K562 (cell line): Measurements from ENCODE around the gene MAP1LC3B2. TPM values are rescaled to one million over a fixed set of nuclear protein-coding genes. Genes with fewer than 3 reads are reported as not detected.

ENCODE experiments used
- CBFB ChIP-seq: sonication (generic); formaldehyde crosslinking; IDR thresholded peaks from 2 replicates; pipeline ENCODE4 v1.4.0; 2020; ENCODE audit warnings: mild to moderate bottlenecking, missing genetic modification reagents
- CHD2 ChIP-seq: IDR thresholded peaks from 2 replicates; pipeline ENCODE4 v1.6.1; 2011; ENCODE audit warnings: low read depth, low read length
- EP300 ChIP-seq: IDR thresholded peaks from 2 replicates; pipeline ENCODE4 v1.6.1; 2012; ENCODE audit warnings: low read length, improper control_type of control experiment
- KDM5B ChIP-seq: fragments of 200-600 bp; sonication (generic); IDR thresholded peaks from 2 replicates; pipeline ENCODE4 v1.6.1; 2012; ENCODE audit warnings: low read depth, mild to moderate bottlenecking, moderate library complexity, low read length, control low read depth, inconsistent platforms; ENCODE audit not compliant: insufficient replicate concordance
- MEF2A ChIP-seq: IDR thresholded peaks from 2 replicates; pipeline ENCODE4 v1.6.1; 2011; ENCODE audit warnings: low read depth, mild to moderate bottlenecking, low read length, moderate library complexity; ENCODE audit not compliant: control insufficient read depth
- NCOA6 ChIP-seq: fragments of 450-650 bp; IDR thresholded peaks from 2 replicates; pipeline ENCODE4 v1.6.1; 2017; ENCODE audit warnings: mild to moderate bottlenecking
- NR4A1 ChIP-seq, 2 experiments: fragments of 250-450 bp in 1 of 2; fragments of 450-650 bp in 1 of 2; sonication (Bioruptor Pico) in 1 of 2; IDR thresholded peaks; 2 replicates each; pipeline versions ENCODE4 v1.4.0 to v1.6.1; 2016 to 2020; ENCODE audit warnings: mild to moderate bottlenecking in 2 of 2, missing compliant biosample characterization in 1 of 2, missing genetic modification characterization in 1 of 2, moderate library complexity in 1 of 2
- WHSC1 ChIP-seq: IDR thresholded peaks from one replicate; pipeline ENCODE4 v1.6.1; 2012; ENCODE audit warnings: low read length, control low read depth, inconsistent platforms
- ZNF12 ChIP-seq: sonication (generic); formaldehyde crosslinking; IDR thresholded peaks from 2 replicates; pipeline ENCODE4 v1.4.0; 2020; ENCODE audit warnings: mild to moderate bottlenecking, missing genetic modification reagents
- ZNF184 ChIP-seq: sonication (generic); formaldehyde crosslinking; IDR thresholded peaks from 2 replicates; pipeline ENCODE4 v1.5.0; 2020; ENCODE audit warnings: missing genetic modification reagents
- ZNF232 ChIP-seq: sonication (generic); formaldehyde crosslinking; IDR thresholded peaks from 2 replicates; pipeline ENCODE4 v1.8.0; 2022; ENCODE audit warnings: mild to moderate bottlenecking, missing genetic modification reagents
- ZNF316 ChIP-seq: fragments of 450-650 bp; IDR thresholded peaks from 2 replicates; pipeline ENCODE4 v1.6.1; 2016
- ZNF436 ChIP-seq: fragments of 250-450, 450-650 bp; sonication (Bioruptor Pico); formaldehyde crosslinking; IDR thresholded peaks from 2 replicates; pipeline ENCODE4 v1.7.0; 2020; ENCODE audit warnings: mild to moderate bottlenecking
- ZNF589 ChIP-seq: fragments of 200-800 bp; sonication (Bioruptor generic); IDR thresholded peaks from 2 replicates; pipeline ENCODE4 v1.6.1; 2016; ENCODE audit warnings: low read depth, missing genetic modification characterization, missing compliant biosample characterization
- polyA plus RNA-seq, 8 experiments: library from polyadenylated mRNA; depleted of rRNA in 4 of 8; stranded (reverse) in 5 of 8; unstranded in 3 of 8; fragments of >200 nt; fragmentation: Nextera tagmentation in 2 of 8; fragmentation: Illumina TruSeq in 1 of 8; extraction: Ambion mirVana in 2 of 8; extraction: Trizol in 1 of 8; gene quantifications; 2 replicates each; pipeline versions ENCODE4 v1.2.1 to v1.2.3, GENCODE V29; 2011 to 2014; ENCODE audit warnings: inconsistent platforms in 1 of 8, missing spikeins in 1 of 8
- total RNA-seq, 7 experiments: library from RNA; depleted of rRNA in 6 of 7; stranded (reverse); fragments of >200 nt in 6 of 7; fragmentation: Illumina TruSeq in 2 of 7; extraction: Trizol in 2 of 7; gene quantifications; 2 replicates each; pipeline versions ENCODE4 v1.2.1 to v1.2.3, GENCODE V29; 2011 to 2021; ENCODE audit warnings: low replicate concordance in 1 of 7
- TF ChIP-seq, protein P1 (sequence below), 3 experiments: IDR thresholded peaks in 2 of 3; conservative IDR thresholded peaks in 1 of 3; 2 replicates each; pipeline ENCODE4 v1.5.1; 2011 to 2012; ENCODE audit warnings: low read length in 3 of 3, mild to moderate bottlenecking in 3 of 3, control low read depth in 2 of 3, improper control_type of control experiment in 1 of 3, inconsistent platforms in 1 of 3, low read depth in 1 of 3, mixed read lengths in 1 of 3, moderate library complexity in 1 of 3; ENCODE audit not compliant: insufficient read depth in 2 of 3
- TF ChIP-seq, protein P2 (sequence below): sonication (generic); formaldehyde crosslinking; IDR thresholded peaks from 2 replicates; pipeline ENCODE4 v1.9.0; 2022; ENCODE audit warnings: mild to moderate bottlenecking, missing genetic modification reagents
- TF ChIP-seq, protein P3 (sequence below): fragments of 250-450 bp; sonication (Bioruptor Pico); IDR thresholded peaks from 2 replicates; pipeline ENCODE4 v1.4.0; 2020
- TF ChIP-seq, protein P4 (sequence below): sonication (generic); formaldehyde crosslinking; IDR thresholded peaks from 2 replicates; pipeline ENCODE4 v1.5.0; 2020; ENCODE audit warnings: missing genetic modification reagents
- TF ChIP-seq, protein P5 (sequence below): fragments of 450-650 bp; IDR thresholded peaks from 2 replicates; pipeline ENCODE4 v1.6.1; 2017; ENCODE audit warnings: antibody characterized with exemption, mild to moderate bottlenecking

Gene MAP1LC3B2
- total and polyA plus RNA-seq, 9 of the 15 experiments (the other 6 are each of a cell fraction or from before 2014, with no cell fraction given): 0.53 to 2.8 (median 0.76) TPM; not detected in 2

DNA sequence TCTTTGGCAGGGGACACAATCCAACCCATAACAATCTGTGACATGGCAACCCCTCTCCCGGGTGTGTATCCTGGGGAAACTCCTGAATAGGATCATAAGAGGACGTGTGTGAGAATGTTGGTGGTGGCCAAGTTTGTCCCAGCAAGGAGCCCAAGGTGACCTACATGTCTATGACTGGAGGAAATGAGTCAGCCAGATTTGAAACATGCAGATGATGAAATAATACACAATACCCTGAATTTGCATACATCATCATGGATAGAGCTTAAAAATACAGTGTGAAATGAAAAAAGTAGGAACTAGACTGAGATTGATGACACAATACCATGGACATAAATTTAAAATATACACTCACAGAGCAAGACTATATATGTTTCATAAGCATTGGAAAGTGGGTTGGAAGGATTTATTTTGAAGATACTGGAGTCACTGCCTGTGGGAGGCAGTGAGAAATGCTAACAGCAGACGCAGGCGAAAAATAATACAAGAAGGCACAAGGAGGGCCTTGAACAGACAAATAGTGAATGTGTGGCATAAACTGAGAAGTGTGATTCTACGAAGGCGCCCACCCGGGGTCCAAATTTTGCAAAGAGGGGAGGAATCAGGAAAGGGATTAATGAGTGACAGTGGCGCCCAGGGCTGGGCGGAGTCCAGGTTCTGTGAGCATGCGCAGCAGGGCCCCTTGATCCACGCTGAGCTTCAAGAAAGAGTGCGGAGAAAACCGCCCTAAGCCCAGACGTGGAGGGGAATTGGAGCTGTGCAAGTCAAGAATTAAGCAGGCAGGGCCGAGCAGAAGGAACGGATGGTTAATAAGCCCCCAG is 7.0 kb upstream of the MAP1LC3B2 start (continued):
- no peak for TF ChIP-seq CBFB (CRISPR knock-in tag)
- TF ChIP-seq NR4A1 (CRISPR knock-in tag; IDR thresholded peaks at IDR 0.05): no peak
- peak; percentile 34; the same call in 1 of the 2 replicates for TF ChIP-seq NR4A1 (tag; IDR thresholded peaks at IDR 0.05)
- TF ChIP-seq ZNF12 (CRISPR knock-in tag): no peak
- TF ChIP-seq ZNF184: no peak
- TF ChIP-seq WHSC1: no peak
- TF ChIP-seq, protein P1, sequence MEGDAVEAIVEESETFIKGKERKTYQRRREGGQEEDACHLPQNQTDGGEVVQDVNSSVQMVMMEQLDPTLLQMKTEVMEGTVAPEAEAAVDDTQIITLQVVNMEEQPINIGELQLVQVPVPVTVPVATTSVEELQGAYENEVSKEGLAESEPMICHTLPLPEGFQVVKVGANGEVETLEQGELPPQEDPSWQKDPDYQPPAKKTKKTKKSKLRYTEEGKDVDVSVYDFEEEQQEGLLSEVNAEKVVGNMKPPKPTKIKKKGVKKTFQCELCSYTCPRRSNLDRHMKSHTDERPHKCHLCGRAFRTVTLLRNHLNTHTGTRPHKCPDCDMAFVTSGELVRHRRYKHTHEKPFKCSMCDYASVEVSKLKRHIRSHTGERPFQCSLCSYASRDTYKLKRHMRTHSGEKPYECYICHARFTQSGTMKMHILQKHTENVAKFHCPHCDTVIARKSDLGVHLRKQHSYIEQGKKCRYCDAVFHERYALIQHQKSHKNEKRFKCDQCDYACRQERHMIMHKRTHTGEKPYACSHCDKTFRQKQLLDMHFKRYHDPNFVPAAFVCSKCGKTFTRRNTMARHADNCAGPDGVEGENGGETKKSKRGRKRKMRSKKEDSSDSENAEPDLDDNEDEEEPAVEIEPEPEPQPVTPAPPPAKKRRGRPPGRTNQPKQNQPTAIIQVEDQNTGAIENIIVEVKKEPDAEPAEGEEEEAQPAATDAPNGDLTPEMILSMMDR (IDR thresholded peaks at IDR 0.05 in 2 of 3, conservative IDR thresholded peaks at IDR 0.05 in 1 of 3; ENCODE audit: insufficient read depth in 2 of 3, low read depth in 1 of 3, low read length in 3 of 3): no peak
- TF ChIP-seq CHD2: no peak
- TF ChIP-seq, protein P2, sequence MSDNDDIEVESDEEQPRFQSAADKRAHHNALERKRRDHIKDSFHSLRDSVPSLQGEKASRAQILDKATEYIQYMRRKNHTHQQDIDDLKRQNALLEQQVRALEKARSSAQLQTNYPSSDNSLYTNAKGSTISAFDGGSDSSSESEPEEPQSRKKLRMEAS (CRISPR knock-in tag): no peak
- TF ChIP-seq, protein P3, sequence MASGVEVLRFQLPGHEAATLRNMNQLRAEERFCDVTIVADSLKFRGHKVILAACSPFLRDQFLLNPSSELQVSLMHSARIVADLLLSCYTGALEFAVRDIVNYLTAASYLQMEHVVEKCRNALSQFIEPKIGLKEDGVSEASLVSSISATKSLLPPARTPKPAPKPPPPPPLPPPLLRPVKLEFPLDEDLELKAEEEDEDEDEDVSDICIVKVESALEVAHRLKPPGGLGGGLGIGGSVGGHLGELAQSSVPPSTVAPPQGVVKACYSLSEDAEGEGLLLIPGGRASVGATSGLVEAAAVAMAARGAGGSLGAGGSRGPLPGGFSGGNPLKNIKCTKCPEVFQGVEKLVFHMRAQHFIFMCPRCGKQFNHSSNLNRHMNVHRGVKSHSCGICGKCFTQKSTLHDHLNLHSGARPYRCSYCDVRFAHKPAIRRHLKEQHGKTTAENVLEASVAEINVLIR (CRISPR knock-in tag): 0 out of 2 replicates have a peak, but pooled peaks have one; percentile 18
- TF ChIP-seq ZNF232 (CRISPR knock-in tag): no peak
- TF ChIP-seq MEF2A: no peak; the same call in 1 of the 2 replicates
- TF ChIP-seq ZNF589 (CRISPR knock-in tag): peak; percentile 96
- TF ChIP-seq, protein P4, sequence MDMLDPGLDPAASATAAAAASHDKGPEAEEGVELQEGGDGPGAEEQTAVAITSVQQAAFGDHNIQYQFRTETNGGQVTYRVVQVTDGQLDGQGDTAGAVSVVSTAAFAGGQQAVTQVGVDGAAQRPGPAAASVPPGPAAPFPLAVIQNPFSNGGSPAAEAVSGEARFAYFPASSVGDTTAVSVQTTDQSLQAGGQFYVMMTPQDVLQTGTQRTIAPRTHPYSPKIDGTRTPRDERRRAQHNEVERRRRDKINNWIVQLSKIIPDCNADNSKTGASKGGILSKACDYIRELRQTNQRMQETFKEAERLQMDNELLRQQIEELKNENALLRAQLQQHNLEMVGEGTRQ (CRISPR knock-in tag): no peak
- TF ChIP-seq, protein P5, sequence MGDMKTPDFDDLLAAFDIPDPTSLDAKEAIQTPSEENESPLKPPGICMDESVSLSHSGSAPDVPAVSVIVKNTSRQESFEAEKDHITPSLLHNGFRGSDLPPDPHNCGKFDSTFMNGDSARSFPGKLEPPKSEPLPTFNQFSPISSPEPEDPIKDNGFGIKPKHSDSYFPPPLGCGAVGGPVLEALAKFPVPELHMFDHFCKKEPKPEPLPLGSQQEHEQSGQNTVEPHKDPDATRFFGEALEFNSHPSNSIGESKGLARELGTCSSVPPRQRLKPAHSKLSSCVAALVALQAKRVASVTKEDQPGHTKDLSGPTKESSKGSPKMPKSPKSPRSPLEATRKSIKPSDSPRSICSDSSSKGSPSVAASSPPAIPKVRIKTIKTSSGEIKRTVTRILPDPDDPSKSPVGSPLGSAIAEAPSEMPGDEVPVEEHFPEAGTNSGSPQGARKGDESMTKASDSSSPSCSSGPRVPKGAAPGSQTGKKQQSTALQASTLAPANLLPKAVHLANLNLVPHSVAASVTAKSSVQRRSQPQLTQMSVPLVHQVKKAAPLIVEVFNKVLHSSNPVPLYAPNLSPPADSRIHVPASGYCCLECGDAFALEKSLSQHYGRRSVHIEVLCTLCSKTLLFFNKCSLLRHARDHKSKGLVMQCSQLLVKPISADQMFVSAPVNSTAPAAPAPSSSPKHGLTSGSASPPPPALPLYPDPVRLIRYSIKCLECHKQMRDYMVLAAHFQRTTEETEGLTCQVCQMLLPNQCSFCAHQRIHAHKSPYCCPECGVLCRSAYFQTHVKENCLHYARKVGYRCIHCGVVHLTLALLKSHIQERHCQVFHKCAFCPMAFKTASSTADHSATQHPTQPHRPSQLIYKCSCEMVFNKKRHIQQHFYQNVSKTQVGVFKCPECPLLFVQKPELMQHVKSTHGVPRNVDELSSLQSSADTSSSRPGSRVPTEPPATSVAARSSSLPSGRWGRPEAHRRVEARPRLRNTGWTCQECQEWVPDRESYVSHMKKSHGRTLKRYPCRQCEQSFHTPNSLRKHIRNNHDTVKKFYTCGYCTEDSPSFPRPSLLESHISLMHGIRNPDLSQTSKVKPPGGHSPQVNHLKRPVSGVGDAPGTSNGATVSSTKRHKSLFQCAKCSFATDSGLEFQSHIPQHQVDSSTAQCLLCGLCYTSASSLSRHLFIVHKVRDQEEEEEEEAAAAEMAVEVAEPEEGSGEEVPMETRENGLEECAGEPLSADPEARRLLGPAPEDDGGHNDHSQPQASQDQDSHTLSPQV: peak; percentile 78; the same call in 1 of the 2 replicates
- no peak for TF ChIP-seq ZNF436 (CRISPR knock-in tag)
- TF ChIP-seq KDM5B: no peak
- TF ChIP-seq ZNF316: peak; percentile 95
- no peak for TF ChIP-seq NCOA6
- TF ChIP-seq EP300: peak; percentile 94
